Measurements from ENCODE around the gene LBP.
A peak's percentile ranks its signal among the peaks of the same experiment; 100 is the strongest.

LBP gene

DNA sequence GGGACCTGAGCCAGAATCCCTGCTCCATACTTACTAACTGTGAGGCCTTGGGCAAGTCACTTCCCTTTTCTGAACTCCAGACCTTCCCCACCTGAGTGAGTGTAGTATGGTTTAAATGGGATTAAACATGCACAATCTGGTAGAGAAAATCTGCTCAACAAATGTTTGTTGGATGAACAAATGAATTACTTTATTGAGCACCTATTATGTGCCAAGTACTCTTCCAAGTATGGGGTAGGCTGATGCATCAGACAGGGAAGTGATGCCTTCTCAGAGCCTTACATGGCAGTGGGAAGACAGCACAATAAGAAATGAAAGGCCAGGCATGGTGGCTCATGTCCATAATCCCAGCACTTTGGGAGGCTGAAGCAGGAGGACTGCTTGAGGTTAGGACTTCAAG is 15.0 kb upstream of the LBP start:
- TF ChIP-seq ZC3H10 (CRISPR knock-in tag; IDR thresholded peaks at IDR 0.05) (no peak), SNAI2 (CRISPR knock-in tag; IDR thresholded peaks at IDR 0.05) (no peak), ISL1 (CRISPR knock-in tag; IDR thresholded peaks at IDR 0.05) (no peak), TCF4 (CRISPR knock-in tag; IDR thresholded peaks at IDR 0.05; ENCODE audit: borderline replicate concordance) (no peak), ZFP3 (CRISPR knock-in tag; IDR thresholded peaks at IDR 0.05) (no peak), RARB (CRISPR knock-in tag; IDR thresholded peaks at IDR 0.05) (no peak), ARNTL (CRISPR knock-in tag; IDR thresholded peaks at IDR 0.05; ENCODE audit: borderline replicate concordance, low read depth) (no peak)
- TF ChIP-seq, protein P1, sequence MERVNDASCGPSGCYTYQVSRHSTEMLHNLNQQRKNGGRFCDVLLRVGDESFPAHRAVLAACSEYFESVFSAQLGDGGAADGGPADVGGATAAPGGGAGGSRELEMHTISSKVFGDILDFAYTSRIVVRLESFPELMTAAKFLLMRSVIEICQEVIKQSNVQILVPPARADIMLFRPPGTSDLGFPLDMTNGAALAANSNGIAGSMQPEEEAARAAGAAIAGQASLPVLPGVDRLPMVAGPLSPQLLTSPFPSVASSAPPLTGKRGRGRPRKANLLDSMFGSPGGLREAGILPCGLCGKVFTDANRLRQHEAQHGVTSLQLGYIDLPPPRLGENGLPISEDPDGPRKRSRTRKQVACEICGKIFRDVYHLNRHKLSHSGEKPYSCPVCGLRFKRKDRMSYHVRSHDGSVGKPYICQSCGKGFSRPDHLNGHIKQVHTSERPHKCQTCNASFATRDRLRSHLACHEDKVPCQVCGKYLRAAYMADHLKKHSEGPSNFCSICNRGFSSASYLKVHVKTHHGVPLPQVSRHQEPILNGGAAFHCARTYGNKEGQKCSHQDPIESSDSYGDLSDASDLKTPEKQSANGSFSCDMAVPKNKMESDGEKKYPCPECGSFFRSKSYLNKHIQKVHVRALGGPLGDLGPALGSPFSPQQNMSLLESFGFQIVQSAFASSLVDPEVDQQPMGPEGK (CRISPR knock-in tag; IDR thresholded peaks at IDR 0.05; ENCODE audit: borderline replicate concordance): no peak
- TF ChIP-seq, protein P2, sequence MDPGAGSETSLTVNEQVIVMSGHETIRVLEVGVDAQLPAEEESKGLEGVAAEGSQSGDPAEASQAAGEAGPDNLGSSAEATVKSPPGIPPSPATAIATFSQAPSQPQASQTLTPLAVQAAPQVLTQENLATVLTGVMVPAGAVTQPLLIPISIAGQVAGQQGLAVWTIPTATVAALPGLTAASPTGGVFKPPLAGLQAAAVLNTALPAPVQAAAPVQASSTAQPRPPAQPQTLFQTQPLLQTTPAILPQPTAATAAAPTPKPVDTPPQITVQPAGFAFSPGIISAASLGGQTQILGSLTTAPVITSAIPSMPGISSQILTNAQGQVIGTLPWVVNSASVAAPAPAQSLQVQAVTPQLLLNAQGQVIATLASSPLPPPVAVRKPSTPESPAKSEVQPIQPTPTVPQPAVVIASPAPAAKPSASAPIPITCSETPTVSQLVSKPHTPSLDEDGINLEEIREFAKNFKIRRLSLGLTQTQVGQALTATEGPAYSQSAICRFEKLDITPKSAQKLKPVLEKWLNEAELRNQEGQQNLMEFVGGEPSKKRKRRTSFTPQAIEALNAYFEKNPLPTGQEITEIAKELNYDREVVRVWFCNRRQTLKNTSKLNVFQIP (CRISPR knock-in tag; IDR thresholded peaks at IDR 0.05; ENCODE audit: borderline replicate concordance, low read depth): no peak
- TF ChIP-seq, protein P3, sequence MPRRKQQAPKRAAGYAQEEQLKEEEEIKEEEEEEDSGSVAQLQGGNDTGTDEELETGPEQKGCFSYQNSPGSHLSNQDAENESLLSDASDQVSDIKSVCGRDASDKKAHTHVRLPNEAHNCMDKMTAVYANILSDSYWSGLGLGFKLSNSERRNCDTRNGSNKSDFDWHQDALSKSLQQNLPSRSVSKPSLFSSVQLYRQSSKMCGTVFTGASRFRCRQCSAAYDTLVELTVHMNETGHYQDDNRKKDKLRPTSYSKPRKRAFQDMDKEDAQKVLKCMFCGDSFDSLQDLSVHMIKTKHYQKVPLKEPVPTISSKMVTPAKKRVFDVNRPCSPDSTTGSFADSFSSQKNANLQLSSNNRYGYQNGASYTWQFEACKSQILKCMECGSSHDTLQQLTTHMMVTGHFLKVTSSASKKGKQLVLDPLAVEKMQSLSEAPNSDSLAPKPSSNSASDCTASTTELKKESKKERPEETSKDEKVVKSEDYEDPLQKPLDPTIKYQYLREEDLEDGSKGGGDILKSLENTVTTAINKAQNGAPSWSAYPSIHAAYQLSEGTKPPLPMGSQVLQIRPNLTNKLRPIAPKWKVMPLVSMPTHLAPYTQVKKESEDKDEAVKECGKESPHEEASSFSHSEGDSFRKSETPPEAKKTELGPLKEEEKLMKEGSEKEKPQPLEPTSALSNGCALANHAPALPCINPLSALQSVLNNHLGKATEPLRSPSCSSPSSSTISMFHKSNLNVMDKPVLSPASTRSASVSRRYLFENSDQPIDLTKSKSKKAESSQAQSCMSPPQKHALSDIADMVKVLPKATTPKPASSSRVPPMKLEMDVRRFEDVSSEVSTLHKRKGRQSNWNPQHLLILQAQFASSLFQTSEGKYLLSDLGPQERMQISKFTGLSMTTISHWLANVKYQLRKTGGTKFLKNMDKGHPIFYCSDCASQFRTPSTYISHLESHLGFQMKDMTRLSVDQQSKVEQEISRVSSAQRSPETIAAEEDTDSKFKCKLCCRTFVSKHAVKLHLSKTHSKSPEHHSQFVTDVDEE (CRISPR knock-in tag; IDR thresholded peaks at IDR 0.05): no peak
- TF ChIP-seq, protein P4, sequence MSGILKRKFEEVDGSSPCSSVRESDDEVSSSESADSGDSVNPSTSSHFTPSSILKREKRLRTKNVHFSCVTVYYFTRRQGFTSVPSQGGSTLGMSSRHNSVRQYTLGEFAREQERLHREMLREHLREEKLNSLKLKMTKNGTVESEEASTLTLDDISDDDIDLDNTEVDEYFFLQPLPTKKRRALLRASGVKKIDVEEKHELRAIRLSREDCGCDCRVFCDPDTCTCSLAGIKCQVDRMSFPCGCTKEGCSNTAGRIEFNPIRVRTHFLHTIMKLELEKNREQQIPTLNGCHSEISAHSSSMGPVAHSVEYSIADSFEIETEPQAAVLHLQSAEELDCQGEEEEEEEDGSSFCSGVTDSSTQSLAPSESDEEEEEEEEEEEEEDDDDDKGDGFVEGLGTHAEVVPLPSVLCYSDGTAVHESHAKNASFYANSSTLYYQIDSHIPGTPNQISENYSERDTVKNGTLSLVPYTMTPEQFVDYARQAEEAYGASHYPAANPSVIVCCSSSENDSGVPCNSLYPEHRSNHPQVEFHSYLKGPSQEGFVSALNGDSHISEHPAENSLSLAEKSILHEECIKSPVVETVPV (CRISPR knock-in tag; IDR thresholded peaks at IDR 0.05): no peak
- no peak for ATAC-seq

DNA sequence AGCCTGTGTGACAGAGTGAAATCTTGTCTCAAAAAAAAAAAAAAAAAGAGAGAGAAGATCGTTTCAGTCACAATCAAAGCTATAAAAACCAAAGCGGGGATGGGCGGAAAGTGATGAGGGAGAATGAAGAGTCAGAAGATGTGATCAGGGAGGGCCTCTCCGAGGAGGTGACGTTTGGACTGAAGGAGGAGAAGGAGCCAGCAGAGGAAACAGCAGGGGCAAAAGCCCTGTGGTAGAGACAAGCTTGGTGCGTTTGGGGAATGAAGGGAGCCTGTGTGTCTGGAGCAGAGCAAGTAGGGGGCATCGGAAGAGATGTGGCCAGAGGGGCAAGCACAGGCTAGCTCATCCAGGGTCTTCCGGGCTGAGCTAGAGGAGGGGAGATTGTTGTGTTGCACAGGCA is 14.5 kb upstream of the LBP start:
- TF ChIP-seq ZNF70 (CRISPR knock-in tag; IDR thresholded peaks at IDR 0.05) (peak; percentile 60; the same call in 1 of the 2 replicates), GLIS3 (CRISPR knock-in tag; IDR thresholded peaks at IDR 0.05) (no peak)
- ATAC-seq: no peak

DNA sequence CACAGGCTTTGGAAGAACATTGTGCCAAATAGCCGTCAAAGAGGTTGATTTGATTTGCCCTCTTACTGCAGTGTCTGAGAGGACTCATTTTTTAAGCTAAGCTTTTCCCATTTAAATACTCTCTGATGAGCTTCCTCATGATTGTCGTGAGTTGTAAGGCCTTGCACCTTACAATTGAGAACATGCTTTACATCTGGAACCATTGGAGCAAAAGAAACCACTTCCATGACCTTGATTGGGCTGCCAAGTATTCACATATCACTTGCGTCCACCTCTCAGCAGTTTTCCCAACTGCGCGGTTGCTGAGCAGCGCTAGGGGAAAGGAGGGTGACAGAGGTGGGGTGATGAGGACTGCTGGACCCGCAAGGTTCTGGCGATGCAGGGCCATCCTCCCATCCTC is 12.3 kb upstream of the LBP start:
- no peak for ATAC-seq

DNA sequence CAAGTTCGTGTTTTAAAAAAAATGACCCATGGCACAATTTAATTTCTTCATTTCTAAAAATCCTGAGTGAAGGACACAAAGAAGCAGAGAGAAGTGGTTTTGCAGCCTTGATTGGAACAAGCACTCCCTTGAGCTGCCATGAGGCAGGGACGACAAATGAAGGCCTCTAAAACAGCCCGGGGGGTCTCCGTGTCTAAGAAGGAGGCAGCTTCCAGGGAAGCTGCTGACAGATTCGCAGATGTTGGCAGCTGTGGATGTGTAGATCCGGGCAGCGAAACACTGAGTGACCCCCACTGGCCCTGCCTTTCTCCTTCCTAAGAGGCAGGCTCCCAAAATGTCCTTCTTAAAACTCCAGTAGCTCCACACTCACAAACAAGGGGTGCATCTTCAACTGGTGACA is 9.6 kb upstream of the LBP start:
- no peak for ATAC-seq
- TF ChIP-seq ZNF8 (CRISPR knock-in tag; IDR thresholded peaks at IDR 0.05): no peak
- TF ChIP-seq ZNF70 (CRISPR knock-in tag; IDR thresholded peaks at IDR 0.05): no peak
- TF ChIP-seq GLIS3 (CRISPR knock-in tag; IDR thresholded peaks at IDR 0.05): no peak
- TF ChIP-seq CSDC2 (CRISPR knock-in tag; IDR thresholded peaks at IDR 0.05): no peak
- no peak for TF ChIP-seq ARNTL (CRISPR knock-in tag; IDR thresholded peaks at IDR 0.05; ENCODE audit: borderline replicate concordance, low read depth)
- TF ChIP-seq SNAI2 (CRISPR knock-in tag; IDR thresholded peaks at IDR 0.05): no peak
- TF ChIP-seq OSR1 (CRISPR knock-in tag; IDR thresholded peaks at IDR 0.05): no peak
- TF ChIP-seq ESRRG (CRISPR knock-in tag; IDR thresholded peaks at IDR 0.05): no peak
- no peak for TF ChIP-seq PPARA (CRISPR knock-in tag; IDR thresholded peaks at IDR 0.05; ENCODE audit: borderline replicate concordance)
- TF ChIP-seq, protein P4 (CRISPR knock-in tag; IDR thresholded peaks at IDR 0.05): no peak
- TF ChIP-seq, protein P3 (CRISPR knock-in tag; IDR thresholded peaks at IDR 0.05): no peak
- no peak for TF ChIP-seq ZFP3 (CRISPR knock-in tag; IDR thresholded peaks at IDR 0.05)
- TF ChIP-seq BACH2 (CRISPR knock-in tag; IDR thresholded peaks at IDR 0.05; ENCODE audit: borderline replicate concordance): no peak
- no peak for TF ChIP-seq ZNF565 (CRISPR knock-in tag; conservative IDR thresholded peaks at IDR 0.05; ENCODE audit: low read depth)
- no peak for TF ChIP-seq TOX (CRISPR knock-in tag; IDR thresholded peaks at IDR 0.05; ENCODE audit: borderline replicate concordance)
- TF ChIP-seq, protein P1 (CRISPR knock-in tag; IDR thresholded peaks at IDR 0.05; ENCODE audit: borderline replicate concordance): no peak

More for the DNA sequence above, 12.3 kb upstream of the LBP start:
- no peak for TF ChIP-seq BACH2 (CRISPR knock-in tag; IDR thresholded peaks at IDR 0.05; ENCODE audit: borderline replicate concordance)
